ENCODE data around the gene GPD1L.
A peak's percentile ranks its signal among the peaks of the same experiment; 100 is the strongest.
"Not testable (repeated sequence)": the region's sequence is repeated elsewhere in the genome, so short reads cannot be mapped to it uniquely, and the experiment has no call there.

GPD1L gene

GRCh38 chr3:32186097-32186496 is 79.7 kb downstream of the GPD1L start:
- no peak for DNase-seq

GRCh38 chr3:32186876-32187275 is 80.5 kb downstream of the GPD1L start:
- DNase-seq: no peak

- no peak for DNase-seq
Observed at GRCh38 chr3:32189693-32190092, 83.3 kb downstream of the GPD1L start.

- DNase-seq: not testable (repeated sequence)
Observed at GRCh38 chr3:32190556-32190955, 84.1 kb downstream of the GPD1L start.

GRCh38 chr3:32193101-32193500 is 86.7 kb downstream of the GPD1L start:
- DNase-seq: no peak

GRCh38 chr3:32194653-32195052 is 88.2 kb downstream of the GPD1L start:
- no peak for DNase-seq

GRCh38 chr3:32195995-32196540 is 89.6 kb downstream of the GPD1L start:
- DNase-seq: no peak

GRCh38 chr3:32197991-32198390 is 91.6 kb downstream of the GPD1L start:
- no peak for DNase-seq

- no peak for DNase-seq
Observed at GRCh38 chr3:32198714-32199113, 92.3 kb downstream of the GPD1L start.

- no peak for DNase-seq
Observed at GRCh38 chr3:32200490-32200889, 94.1 kb downstream of the GPD1L start.

GRCh38 chr3:32200992-32201758 is 94.8 kb downstream of the GPD1L start:
- no peak for DNase-seq

GRCh38 chr3:32202496-32202895 is 96.1 kb downstream of the GPD1L start:
- no peak for DNase-seq

GRCh38 chr3:32203854-32204253 is 97.4 kb downstream of the GPD1L start:
- DNase-seq: no peak

GRCh38 chr3:32208447-32208846 is 102.0 kb downstream of the GPD1L start:
- DNase-seq: peak; percentile 35

GRCh38 chr3:32215185-32215584 is 108.8 kb downstream of the GPD1L start:
- DNase-seq: no peak

GRCh38 chr3:32216172-32216783 is 109.9 kb downstream of the GPD1L start:
- DNase-seq: peak; percentile 26

GRCh38 chr3:32217339-32217738 is 110.9 kb downstream of the GPD1L start:
- no peak for DNase-seq
